Measurements from ENCODE around the gene DOK7.

DNA sequence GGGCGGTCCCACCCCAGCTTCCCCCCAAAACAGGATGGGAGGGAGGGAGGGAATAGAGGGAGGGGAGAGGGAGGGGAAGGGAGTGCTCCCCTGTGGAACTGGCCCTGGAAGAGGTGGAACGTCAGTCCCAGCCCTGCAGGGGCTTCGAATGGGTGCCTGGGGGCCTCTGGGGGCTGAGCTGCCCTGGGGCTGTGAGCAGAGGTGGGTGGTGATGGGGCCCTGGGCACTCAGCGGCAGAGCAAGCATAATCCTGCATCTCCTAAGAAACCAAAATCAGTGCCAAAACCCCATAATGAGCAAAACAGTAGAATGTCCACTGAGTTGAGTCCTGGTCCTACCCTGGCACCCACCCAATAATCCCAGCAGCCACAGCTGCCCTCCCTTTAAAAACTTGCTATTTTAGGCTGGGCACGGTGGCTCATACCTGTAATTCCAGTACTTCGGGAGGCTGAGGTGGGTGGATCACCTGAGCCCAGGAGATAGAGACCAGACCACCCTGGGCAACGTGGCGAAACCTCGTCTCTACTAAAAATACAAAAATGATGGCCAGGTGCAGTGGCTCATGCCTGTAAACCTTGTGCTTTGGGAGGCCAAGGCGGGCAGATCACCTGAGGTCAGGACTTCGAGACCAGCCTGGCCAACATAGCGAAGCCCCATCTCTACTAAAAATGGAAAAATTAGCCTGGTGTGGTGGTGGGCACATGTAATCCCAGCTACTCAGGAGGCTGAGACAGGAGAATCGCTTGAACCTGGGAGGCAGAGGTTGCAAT lies 11.1 kb downstream of the DOK7 start:
- TF ChIP-seq, protein P1, sequence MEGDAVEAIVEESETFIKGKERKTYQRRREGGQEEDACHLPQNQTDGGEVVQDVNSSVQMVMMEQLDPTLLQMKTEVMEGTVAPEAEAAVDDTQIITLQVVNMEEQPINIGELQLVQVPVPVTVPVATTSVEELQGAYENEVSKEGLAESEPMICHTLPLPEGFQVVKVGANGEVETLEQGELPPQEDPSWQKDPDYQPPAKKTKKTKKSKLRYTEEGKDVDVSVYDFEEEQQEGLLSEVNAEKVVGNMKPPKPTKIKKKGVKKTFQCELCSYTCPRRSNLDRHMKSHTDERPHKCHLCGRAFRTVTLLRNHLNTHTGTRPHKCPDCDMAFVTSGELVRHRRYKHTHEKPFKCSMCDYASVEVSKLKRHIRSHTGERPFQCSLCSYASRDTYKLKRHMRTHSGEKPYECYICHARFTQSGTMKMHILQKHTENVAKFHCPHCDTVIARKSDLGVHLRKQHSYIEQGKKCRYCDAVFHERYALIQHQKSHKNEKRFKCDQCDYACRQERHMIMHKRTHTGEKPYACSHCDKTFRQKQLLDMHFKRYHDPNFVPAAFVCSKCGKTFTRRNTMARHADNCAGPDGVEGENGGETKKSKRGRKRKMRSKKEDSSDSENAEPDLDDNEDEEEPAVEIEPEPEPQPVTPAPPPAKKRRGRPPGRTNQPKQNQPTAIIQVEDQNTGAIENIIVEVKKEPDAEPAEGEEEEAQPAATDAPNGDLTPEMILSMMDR (conservative IDR thresholded peaks at IDR 0.05): no peak
- TF ChIP-seq ZFX (IDR thresholded peaks at IDR 0.05): no peak

Measured in C4-2B (cell line).